Stromal cell of bone marrow (primary cell): ENCODE measurements around the gene BAHCC1.
A peak's percentile ranks its signal among the peaks of the same experiment; 100 is the strongest.

ENCODE experiments used
- DNase-seq: peaks from one replicate; pipeline ENCODE4 v3.0.0-alpha.2; 2012; ENCODE audit warnings: low read depth

BAHCC1 gene

DNA sequence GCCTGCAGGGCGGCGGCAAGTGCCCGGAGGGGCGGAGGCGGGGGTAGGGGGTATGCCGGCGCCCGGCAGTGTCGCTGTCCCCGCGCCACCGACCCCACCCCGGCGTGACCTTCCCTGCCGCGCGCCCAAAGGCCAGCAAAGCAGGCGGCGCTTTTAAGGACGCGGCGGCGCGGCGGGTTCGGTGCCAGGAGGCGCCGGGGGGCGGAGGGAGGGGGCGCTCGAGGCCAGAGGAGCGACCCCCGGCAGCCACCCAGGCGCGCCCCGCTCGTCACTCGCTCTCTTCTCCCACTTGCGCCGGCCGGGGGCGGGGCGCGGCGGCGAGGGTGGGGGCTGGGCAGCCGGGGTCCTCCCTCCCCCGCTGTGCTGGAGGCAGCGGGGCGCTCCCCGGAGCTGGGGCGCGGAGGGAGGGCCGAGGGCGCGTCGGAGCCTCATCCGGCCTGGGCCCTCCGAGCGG, 8.6 kb upstream of the BAHCC1 start:
- no peak for DNase-seq

GRCh38 chr17:81387100-81388090, 7.9 kb upstream of the BAHCC1 start:
- no peak for DNase-seq

DNA sequence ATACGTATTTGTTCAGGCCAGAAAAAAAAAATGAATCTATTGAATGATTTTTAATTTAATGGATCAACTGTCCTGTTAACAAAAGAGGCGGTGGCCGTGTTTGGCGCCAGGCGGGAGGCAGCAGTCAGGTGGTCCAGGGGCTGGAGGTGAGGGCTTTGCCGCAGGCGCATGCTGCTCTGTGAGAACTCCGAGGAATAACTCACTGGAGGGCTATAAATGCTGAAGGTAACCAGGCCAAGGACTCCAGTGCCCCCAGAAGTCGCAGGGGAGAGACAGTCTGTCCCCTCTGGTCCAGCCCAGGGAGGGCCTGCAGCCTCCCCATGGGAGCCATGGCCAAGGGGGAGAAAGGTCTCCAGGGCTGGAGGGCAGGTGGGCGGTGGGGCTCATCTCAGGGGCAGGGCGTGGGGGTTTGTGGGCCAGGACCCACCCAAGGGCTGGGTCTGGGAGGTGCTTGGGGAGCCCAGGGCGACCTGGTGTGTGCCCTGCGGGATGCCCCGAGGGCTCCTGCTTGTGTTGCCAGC, 7.1 kb upstream of the BAHCC1 start:
- no peak for DNase-seq

DNA sequence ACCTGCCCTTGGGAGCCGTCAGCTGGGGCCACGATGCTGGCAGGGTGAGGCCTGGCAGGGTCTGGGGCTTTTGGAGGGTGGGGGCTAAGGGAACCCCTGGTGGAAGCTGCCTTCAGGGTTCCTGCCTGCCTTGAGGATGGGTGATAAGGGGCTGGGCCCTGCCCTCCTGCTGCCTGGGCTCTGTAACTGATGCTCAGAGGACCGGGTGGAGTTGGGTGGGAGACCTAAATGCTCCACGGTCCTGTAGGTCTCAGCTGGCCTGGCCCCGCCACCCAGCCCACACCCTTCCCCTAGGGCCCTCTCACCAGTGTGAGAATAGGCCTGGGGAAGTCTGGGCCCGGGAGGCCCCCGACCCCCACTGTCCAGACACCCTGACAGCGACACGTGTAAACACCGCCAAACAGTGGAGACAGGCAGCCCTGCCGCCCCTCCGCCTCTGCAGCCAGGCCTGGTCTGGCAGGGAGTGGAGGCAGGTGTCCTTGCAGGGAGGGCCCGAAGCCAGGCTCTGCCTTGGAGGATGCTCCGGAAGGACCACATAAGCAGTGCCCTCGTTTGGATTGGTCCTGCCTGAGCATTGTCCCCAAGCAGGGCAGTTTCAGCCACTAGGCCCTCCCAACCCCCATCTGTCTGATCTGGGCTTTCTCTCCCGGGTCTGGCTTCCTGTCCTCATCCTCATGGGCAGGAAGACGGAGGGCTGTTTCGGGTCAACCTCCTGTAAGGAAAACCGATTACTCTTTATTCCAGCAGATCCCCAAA, 6.5 kb upstream of the BAHCC1 start:
- DNase-seq, result no peak

GRCh38 chr17:81389585-81389984, 5.7 kb upstream of the BAHCC1 start:
- no peak for DNase-seq

DNA sequence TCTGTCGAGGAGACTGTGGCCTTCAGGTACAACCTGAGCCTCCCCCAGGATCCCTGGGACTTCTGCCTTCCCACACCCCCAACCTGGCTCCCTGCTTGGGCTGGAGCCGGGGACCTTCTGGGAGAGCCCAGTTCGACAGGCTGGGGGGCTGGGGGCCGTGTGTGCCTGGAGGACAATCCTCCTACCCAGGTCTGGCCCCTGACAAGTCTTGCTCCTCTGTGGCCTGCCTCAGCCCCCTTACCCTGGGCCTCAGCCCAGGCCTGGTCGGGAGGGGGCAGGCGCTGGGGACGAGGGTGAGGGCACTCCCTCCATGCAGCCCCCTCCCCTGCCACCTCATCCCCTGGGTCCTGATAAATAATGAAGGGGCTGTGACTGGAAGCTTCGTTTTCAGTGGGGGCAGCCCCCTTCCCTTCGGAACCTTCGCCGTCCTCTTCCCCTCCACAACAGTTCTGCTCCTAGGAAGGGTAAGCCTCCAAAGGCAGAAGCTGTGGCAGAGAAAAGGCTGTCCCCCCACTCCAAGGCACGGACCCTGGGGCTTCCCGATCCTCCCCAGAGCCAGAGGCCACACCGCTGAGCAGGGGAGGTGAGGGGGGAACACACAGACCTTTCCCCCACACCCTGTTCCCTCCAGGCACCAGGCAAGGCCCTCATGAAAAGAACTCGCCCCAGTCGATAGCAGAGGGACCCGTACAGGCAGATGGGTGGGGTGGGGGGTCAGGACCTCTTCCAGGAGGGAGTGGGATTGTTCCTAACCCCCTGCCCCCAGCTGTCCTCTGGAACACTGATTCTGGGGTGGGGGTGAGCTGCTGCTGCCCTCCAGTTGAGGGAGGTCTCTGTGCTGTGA, 5.0 kb upstream of the BAHCC1 start:
- no peak for DNase-seq

DNA sequence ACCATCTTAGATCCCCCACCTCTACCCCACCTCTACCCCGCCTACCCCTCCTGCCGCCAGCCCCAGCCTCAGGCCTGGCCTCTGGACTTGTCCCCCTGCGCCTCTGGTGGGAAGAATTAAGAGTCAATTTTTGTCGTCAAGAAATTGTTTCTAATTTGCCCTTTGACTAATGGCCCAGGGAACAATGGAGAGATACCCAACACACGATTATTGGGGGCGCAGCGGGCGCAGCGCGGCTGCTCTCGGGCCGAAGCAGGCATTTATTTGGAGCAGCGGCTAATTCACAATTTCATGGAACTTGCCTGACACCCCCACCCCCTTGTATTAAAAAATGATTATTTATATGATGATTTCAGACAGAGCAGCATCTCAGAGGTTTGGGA, 4.4 kb upstream of the BAHCC1 start:
- DNase-seq, result no peak

DNA sequence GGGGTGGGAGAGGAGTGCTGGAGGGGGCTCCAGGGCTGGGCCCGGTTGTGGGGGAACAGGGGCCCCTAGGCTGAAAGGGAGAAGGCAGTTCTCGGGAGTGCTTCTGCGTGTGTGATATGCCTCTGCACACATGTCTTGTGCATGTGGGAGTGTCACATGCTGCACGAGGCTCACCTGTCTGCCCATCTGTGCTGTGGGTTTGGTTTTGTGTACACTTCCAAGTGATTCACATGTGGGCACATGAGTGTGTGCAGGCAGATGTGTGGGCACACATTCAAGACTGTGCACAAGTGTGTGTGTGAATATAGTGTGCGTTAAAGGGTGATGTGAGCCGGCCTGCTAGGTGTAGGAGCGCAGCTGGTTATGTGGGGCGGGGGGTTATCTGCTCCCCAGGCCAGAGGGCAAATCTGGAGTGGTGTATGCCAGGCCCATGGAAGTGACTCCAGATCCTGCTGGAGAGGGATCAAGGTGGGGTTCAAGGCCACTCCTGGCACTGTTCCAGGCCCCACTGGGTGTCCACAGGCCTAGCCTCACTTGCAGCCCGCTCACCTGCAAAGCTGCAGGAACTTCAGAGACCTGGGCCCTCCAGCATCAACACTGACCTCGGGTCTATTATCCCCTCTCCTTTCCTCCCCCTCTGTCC, 3.8 kb upstream of the BAHCC1 start:
- DNase-seq, result no peak

DNA sequence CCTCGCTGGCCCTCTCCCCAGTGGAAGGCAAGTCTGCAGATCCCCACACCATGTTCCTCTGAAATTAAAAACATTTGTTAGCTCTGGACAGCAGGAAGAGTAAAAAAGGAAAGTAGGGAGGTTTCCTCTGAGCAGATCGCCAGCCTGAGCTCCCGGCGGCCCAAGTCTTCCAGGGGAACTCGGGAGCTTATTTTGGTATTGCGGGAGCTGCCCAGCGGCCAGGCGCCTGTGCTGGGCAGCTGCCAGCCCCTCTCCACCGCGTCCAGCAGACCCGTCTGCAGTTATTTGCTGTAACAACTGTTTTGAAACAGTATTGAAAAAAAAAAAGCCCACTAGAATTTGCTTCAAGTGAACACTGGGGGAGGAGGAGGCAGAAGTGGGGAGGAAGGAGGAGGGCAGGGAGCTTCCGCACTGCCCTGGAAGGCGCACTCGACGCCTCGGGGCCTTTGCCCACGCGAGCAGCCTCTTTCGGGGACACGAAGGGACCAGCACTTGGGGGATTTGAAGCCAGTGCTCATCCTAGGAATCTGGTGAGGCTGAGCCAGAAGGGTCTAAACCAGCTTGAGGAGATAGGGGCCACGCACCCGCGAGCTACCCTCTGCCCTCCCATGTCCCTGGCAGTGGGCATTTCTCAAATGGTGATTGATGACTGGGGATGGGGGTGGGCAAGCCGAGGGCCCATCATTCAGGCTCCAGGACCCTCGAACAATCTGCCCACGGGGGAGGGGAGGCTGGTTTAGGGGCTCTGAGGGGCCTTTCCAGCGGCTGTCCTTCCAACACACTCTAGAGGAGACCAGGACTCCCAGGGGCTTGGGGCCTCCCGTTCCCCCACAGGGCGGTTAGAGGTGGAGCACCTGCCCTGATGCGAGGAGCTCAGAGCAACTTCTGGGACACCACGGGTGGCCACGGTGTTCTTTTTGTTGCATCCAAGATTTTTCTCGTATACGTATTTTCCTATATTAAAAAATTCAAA, 3.0 kb upstream of the BAHCC1 start:
- no peak for DNase-seq

DNA sequence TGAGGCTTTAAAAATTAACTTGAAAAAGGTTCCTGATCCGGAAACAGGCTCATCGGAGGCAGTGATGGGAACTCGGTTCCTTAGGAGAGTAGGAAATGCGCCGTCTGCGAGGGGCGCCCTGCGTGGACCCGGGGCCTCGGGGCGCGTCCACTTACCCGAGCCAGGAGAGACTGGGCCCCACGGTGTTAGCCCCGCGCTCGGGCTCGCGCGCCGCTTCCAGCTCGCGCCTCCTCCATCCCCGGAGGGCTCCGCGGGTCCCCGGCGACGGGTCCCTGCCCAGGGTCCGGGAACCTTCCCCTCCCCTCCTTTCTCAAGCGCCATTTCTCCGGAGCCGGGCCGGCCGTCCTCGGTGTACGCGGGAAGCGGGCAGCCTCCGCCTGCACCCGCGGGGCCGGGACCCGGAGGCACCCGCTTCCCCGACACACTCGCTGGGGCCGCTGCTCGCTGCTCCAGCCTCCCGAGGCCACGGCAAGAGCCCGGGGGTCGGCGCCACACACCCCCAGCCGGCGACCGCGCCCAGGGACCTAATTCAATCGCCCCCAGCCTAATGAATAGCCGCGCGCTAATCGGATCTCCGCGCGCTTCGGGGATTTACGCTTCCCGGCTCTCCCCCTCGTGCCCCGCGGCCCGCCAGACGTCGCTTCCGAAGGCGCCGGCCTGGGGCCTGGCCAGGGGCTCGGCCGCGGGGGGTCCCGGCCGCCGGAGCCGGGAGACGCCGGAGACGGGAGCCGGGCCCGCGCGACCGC, 2.2 kb upstream of the BAHCC1 start:
- DNase-seq, result no peak

- DNase-seq, result peak; percentile 100
These were observed 1.4 kb upstream of the BAHCC1 start for GRCh38 chr17:81393684-81394376.

GRCh38 chr17:81394377-81394920, 808 bp upstream of the BAHCC1 start:
- no peak for DNase-seq

DNA sequence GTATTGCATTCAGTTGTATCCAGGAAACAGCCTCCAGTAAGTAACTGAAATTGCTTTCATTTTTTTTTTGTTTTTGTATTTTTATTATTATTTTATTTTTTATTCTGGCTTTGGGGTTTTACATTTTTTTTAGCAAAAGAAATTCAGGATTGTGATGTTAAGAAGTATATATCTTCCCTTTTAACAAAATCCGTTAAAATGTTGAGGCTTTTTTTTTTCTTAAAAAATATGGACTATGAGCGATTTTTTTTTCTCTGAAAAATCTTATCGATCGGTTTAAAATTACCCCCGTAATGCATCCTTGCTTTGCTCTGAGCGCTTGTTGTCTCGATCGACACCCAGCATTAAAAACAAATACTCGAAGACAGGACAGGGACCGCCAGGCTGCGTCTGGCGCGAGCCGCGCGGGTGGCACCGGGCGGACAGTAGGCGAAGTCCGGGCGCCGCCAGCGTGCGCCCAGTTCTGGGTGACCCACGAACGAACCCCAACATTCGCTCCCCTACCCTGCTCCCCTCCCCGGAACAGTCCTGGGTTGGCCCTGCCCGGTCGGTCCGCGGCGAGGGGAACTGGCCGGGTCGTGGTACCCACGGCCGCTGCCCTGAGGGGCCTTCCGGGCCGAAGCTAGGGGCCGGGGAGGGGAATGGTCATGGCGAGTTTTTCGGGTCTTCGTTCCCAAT, 482 bp downstream of the BAHCC1 start:
- DNase-seq, result no peak

DNA sequence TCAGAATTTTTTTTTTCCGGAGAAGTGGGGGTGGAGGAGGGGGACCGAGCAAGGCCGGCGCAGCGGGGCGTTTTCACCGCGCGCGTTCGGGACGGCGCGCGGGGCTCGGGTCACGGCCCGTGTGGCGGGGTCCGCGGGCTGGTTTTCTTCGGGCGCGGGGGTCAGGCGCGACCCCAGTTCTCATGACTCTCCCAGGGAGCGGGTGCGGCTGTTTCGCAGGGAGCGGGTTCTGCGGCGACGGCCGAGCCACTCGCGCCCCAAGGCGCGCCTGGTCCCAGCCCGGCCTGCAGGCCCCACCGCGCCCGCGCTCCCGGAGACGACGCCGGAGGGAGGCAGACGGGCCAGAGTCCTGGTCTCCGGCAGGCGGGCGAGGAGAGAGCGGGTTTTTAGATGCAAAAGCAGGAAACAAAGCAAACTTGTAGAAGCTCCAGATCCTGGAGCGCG, 1.0 kb downstream of the BAHCC1 start:
- no peak for DNase-seq

DNA sequence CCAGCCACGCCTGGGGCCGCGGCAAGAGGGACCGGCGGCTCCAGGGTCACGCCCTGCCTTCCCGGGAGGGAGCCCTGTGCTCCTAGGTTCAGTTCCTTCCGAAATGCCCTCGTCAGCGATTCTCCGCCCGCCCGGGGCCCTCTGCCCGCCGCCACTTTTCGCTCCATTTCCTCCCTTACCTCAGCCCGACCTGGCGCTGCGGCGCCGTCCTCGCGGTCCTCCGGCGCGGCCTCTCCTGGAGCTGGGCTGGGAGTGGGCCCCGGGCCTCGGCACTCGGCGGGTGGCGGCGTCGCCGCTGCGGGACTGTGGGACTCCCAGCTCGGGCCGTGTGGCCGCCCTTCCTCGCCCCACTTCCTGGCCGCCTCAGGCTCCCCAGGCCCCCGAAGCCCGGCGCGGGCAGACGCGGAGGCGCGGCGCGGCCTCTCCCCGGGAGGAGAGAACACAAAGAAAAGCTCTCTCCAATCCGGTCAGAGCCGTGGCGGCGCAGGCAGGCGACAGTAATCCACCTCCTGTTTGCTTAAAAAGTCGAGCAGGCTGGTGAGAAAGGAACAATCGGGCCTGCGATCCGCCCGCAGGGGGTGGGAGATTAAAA, 1.6 kb downstream of the BAHCC1 start:
- no peak for DNase-seq

- no peak for DNase-seq
These were observed 2.3 kb downstream of the BAHCC1 start for GRCh38 chr17:81397314-81398175.
